H9 (cell line): ENCODE data around the gene RPL19. TPM values are rescaled to one million over a fixed set of nuclear protein-coding genes. Genes with fewer than 3 reads are reported as not detected.

ENCODE experiments used
- DNase-seq: peaks from one replicate; pipeline ENCODE4 v3.0.0-alpha.2; 2017
- H2AFZ ChIP-seq: one replicate; pipeline ENCODE4 v1.6.1; 2013; ENCODE audit warnings: mild to moderate bottlenecking, low read length, control low read depth, moderate library complexity
- H2AK5ac ChIP-seq: 2 replicates; pipeline ENCODE4 v1.6.1; 2013; ENCODE audit warnings: low read length, control low read depth, mixed read lengths; ENCODE audit not compliant: insufficient read length
- H2BK120ac ChIP-seq: one replicate; pipeline ENCODE4 v1.6.1; 2013; ENCODE audit warnings: low read depth, mild to moderate bottlenecking, low read length, control low read depth, inconsistent platforms; ENCODE audit not compliant: poor library complexity, severe bottlenecking
- H2BK12ac ChIP-seq: 2 replicates; pipeline ENCODE4 v1.6.1; 2013; ENCODE audit warnings: low read length, control low read depth, mixed read lengths, low read depth; ENCODE audit not compliant: insufficient read length
- H2BK15ac ChIP-seq: 2 replicates; pipeline ENCODE4 v1.6.1; 2013; ENCODE audit warnings: low read depth, low read length, control low read depth
- H2BK20ac ChIP-seq: one replicate; pipeline ENCODE4 v1.6.1; 2013; ENCODE audit warnings: low read depth, mild to moderate bottlenecking, low read length, control low read depth, inconsistent platforms; ENCODE audit not compliant: poor library complexity, severe bottlenecking
- H2BK5ac ChIP-seq: 2 replicates; pipeline ENCODE4 v1.6.1; 2013; ENCODE audit warnings: low read length, control low read depth, mixed read lengths; ENCODE audit not compliant: insufficient read length
- H3K14ac ChIP-seq: 2 replicates; pipeline ENCODE4 v1.6.1; 2013; ENCODE audit warnings: low read length, control low read depth; ENCODE audit not compliant: insufficient read depth
- H3K18ac ChIP-seq: 2 replicates; pipeline ENCODE4 v1.6.1; 2013; ENCODE audit warnings: low read depth, mild to moderate bottlenecking, mixed read lengths, low read length, control low read depth; ENCODE audit not compliant: insufficient read length
- H3K23ac ChIP-seq: 2 replicates; pipeline ENCODE4 v1.6.1; 2013; ENCODE audit warnings: low read length, control low read depth, mixed read lengths, low read depth; ENCODE audit not compliant: insufficient read length
- H3K23me2 ChIP-seq: 2 replicates; pipeline ENCODE4 v1.6.1; 2013; ENCODE audit warnings: low read depth, mild to moderate bottlenecking, mixed read lengths, low read length, control low read depth; ENCODE audit not compliant: insufficient read length, poor library complexity, severe bottlenecking
- H3K27ac ChIP-seq: 2 replicates; pipeline ENCODE4 v1.5.1; 2013; ENCODE audit warnings: low read length, control low read depth, mixed read lengths, low read depth; ENCODE audit not compliant: insufficient read length
- H3K27me3 ChIP-seq: 2 replicates; pipeline ENCODE4 v1.6.1; 2013; ENCODE audit warnings: low read length, control low read depth, inconsistent platforms; ENCODE audit not compliant: insufficient read depth
- H3K4ac ChIP-seq: 2 replicates; pipeline ENCODE4 v1.6.1; 2013; ENCODE audit warnings: low read depth, mild to moderate bottlenecking, control low read depth, inconsistent platforms, low read length, moderate library complexity
- H3K4me1 ChIP-seq: 2 replicates; pipeline ENCODE4 v1.6.1; 2013; ENCODE audit warnings: low read length, control low read depth, inconsistent platforms; ENCODE audit not compliant: insufficient read depth
- H3K4me2 ChIP-seq: 2 replicates; pipeline ENCODE4 v1.6.1; 2013; ENCODE audit warnings: low read length, control low read depth, mixed read lengths; ENCODE audit not compliant: insufficient read length, insufficient read depth
- H3K56ac ChIP-seq: 2 replicates; pipeline ENCODE4 v1.6.1; 2013; ENCODE audit warnings: low read depth, mild to moderate bottlenecking, mixed read lengths, low read length, control low read depth; ENCODE audit not compliant: insufficient read length
- H3K79me1 ChIP-seq: 2 replicates; pipeline ENCODE4 v1.6.1; 2013; ENCODE audit warnings: low read depth, mild to moderate bottlenecking, moderate library complexity, low read length, control low read depth, inconsistent platforms; ENCODE audit not compliant: insufficient read depth, poor library complexity, severe bottlenecking
- H3K79me2 ChIP-seq: 2 replicates; pipeline ENCODE4 v1.6.1; 2013; ENCODE audit warnings: low read length, control low read depth, inconsistent platforms; ENCODE audit not compliant: insufficient read depth
- H3K9ac ChIP-seq: 2 replicates; pipeline ENCODE4 v1.6.1; 2013; ENCODE audit warnings: low read length, control low read depth, mixed read lengths; ENCODE audit not compliant: insufficient read length; ENCODE audit errors: extremely low read depth
- H3K9me3 ChIP-seq: one replicate; pipeline ENCODE4 v1.6.1; 2013; ENCODE audit warnings: low read depth, low read length, inconsistent platforms; ENCODE audit not compliant: control insufficient read depth
- H3T11ph ChIP-seq: one replicate; pipeline ENCODE4 v1.6.1; 2013; ENCODE audit warnings: mild to moderate bottlenecking, low read length, control low read depth, inconsistent platforms
- H4K20me1 ChIP-seq: one replicate; pipeline ENCODE4 v1.6.1; 2013; ENCODE audit not compliant: control insufficient read depth, insufficient read length, insufficient read depth
- H4K5ac ChIP-seq: 2 replicates; pipeline ENCODE4 v1.6.1; 2013; ENCODE audit warnings: low read depth, mild to moderate bottlenecking, mixed read lengths, low read length, control low read depth; ENCODE audit not compliant: insufficient read length
- H4K8ac ChIP-seq: replicated peaks from 2 replicates; pipeline ENCODE4 v1.6.1; 2013; ENCODE audit warnings: low read length, control low read depth, mixed read lengths, low read depth; ENCODE audit not compliant: insufficient read length
- H4K91ac ChIP-seq: 2 replicates; pipeline ENCODE4 v1.6.1; 2013; ENCODE audit warnings: low read depth, mild to moderate bottlenecking, moderate library complexity, mixed read lengths, low read length, control low read depth; ENCODE audit not compliant: insufficient read length
- H3K27ac Mint-ChIP-seq, 3 experiments: 2 replicates in 2 of 3; 3 replicates in 1 of 3; pipeline ENCODE4 v1.8.0; 2020 to 2021; ENCODE audit warnings: mixed read lengths in 3 of 3, mild to moderate bottlenecking in 1 of 3, moderate library complexity in 1 of 3
- H3K27me3 Mint-ChIP-seq: 2 replicates; pipeline ENCODE4 v1.8.0; 2021; ENCODE audit warnings: low read depth, mild to moderate bottlenecking, moderate library complexity, mixed read lengths
- H3K36me3 Mint-ChIP-seq, 3 experiments: 2 replicates in 2 of 3; 3 replicates in 1 of 3; pipeline ENCODE4 v1.8.0; 2020 to 2021; ENCODE audit warnings: low read depth in 3 of 3, mixed read lengths in 3 of 3; ENCODE audit not compliant: insufficient read depth in 1 of 3
- H3K4me1 Mint-ChIP-seq, 2 experiments: 2 replicates each; pipeline ENCODE4 v1.8.0; 2020; ENCODE audit warnings: mixed read lengths in 2 of 2
- H3K4me3 Mint-ChIP-seq, 2 experiments: 2 replicates in 1 of 2; 3 replicates in 1 of 2; pipeline ENCODE4 v1.8.0; 2020 to 2021; ENCODE audit warnings: mild to moderate bottlenecking in 2 of 2, mixed read lengths in 2 of 2, moderate library complexity in 1 of 2
- H3K9me3 Mint-ChIP-seq, 2 experiments: 2 replicates in 1 of 2; 3 replicates in 1 of 2; pipeline ENCODE4 v1.8.0; 2020; ENCODE audit warnings: mild to moderate bottlenecking in 2 of 2, mixed read lengths in 2 of 2, moderate library complexity in 1 of 2
- WGBS: extraction: QIAGEN DNeasy Blood & Tissue Kit; methylation state at CpG from one replicate; pipeline ENCODE4 v1.1.7; 2013; ENCODE audit warnings: missing lambda C conversion rate, low lambda C conversion rate, mixed read lengths; ENCODE audit not compliant: insufficient read length; ENCODE audit errors: extremely low coverage; 5-methylcytosine and 5-hydroxymethylcytosine counted together
- total RNA-seq: library from RNA; stranded (reverse); gene quantifications from 2 replicates; pipeline ENCODE4 v1.2.1, GENCODE V29; 2021
- TF ChIP-seq, protein P1 (sequence below): fragments of 200-600 bp; sonication (generic); conservative IDR thresholded peaks from 3 replicates; pipeline ENCODE4 v1.8.0; 2021; ENCODE audit warnings: antibody characterized with exemption, mild to moderate bottlenecking

The RPL19 gene
- total RNA-seq, 1 experiment from 2014 or later: 2,038 TPM

- Histone ChIP-seq H2BK5ac (no peak overlapping the region), H2BK15ac (no peak overlapping the region), H2BK120ac (no peak overlapping the region), H3K56ac (no peak overlapping the region), H3T11ph (no peak overlapping the region), H3K79me2 (no peaks in the 10 kb centered on the region), H2BK12ac (no peak overlapping the region), H3K4me2 (no peak overlapping the region), H3K18ac (no peak overlapping the region), H3K4me1 (no peaks in the 10 kb centered on the region; the same call in 1 of the 2 replicates), H3K79me1 (no peaks in the 10 kb centered on the region), H3K27me3 (peaks cover 10% of the 10 kb centered on the region; the same call in 1 of the 2 replicates), H3K9me3 (no peaks in the 10 kb centered on the region), H3K23ac (no peak overlapping the region), H3K23me2 (peaks cover 9% of the 10 kb centered on the region), H4K8ac (no peak overlapping the region), H3K4ac (no peak overlapping the region), H4K91ac (no peak overlapping the region), H2AFZ (no peak overlapping the region), H3K9ac (no peak overlapping the region), H2AK5ac (no peak overlapping the region), H3K27ac (no peak overlapping the region), H4K5ac (no peak overlapping the region), H4K20me1 (no peaks in the 10 kb centered on the region), H2BK20ac (no peak overlapping the region), H3K14ac (no peak overlapping the region)
- H3K4me3 Mint-ChIP-seq: no peak overlapping the region
- WGBS: no CpG with 5 or more reads among the region's 14 CpGs
- H3K27ac Mint-ChIP-seq: no peak overlapping the region
- TF ChIP-seq, protein P1, sequence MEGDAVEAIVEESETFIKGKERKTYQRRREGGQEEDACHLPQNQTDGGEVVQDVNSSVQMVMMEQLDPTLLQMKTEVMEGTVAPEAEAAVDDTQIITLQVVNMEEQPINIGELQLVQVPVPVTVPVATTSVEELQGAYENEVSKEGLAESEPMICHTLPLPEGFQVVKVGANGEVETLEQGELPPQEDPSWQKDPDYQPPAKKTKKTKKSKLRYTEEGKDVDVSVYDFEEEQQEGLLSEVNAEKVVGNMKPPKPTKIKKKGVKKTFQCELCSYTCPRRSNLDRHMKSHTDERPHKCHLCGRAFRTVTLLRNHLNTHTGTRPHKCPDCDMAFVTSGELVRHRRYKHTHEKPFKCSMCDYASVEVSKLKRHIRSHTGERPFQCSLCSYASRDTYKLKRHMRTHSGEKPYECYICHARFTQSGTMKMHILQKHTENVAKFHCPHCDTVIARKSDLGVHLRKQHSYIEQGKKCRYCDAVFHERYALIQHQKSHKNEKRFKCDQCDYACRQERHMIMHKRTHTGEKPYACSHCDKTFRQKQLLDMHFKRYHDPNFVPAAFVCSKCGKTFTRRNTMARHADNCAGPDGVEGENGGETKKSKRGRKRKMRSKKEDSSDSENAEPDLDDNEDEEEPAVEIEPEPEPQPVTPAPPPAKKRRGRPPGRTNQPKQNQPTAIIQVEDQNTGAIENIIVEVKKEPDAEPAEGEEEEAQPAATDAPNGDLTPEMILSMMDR: no peak
- peaks cover 37 to 42% of the 10 kb centered on the region in 2 experiments for H3K4me1 Mint-ChIP-seq
- peaks cover 4 to 8% of the 10 kb centered on the region in 2 experiments for H3K9me3 Mint-ChIP-seq
- no peak for DNase-seq
- peaks cover 3 to 8% (median 7%) of the 10 kb centered on the region in 3 experiments; a peak in 5 of 7 replicates for H3K36me3 Mint-ChIP-seq
- H3K27me3 Mint-ChIP-seq: peaks cover 39% of the 10 kb centered on the region
Measured at GRCh38 chr17:39169101-39169500, 31.0 kb upstream of the RPL19 start.
